B cell (primary cell): ENCODE measurements around the gene SLC2A11. TPM values are rescaled to one million over a fixed set of nuclear protein-coding genes. Genes with fewer than 3 reads are reported as not detected.
"Not testable (repeated sequence)": the region's sequence is repeated elsewhere in the genome, so short reads cannot be mapped to it uniquely, and the experiment has no call there.

Experiments
- ATAC-seq: fragments of 200-7000 bp; cut with Tn5 transposase; one replicate; pipeline ENCODE4 v1.10.0; 2021; ENCODE audit warnings: low read depth, mild to moderate bottlenecking, moderate number of reproducible peaks, moderate library complexity
- CTCF ChIA-PET: fragments of 350-600 bp; sonication (Branson Sonifier 250); formaldehyde crosslinking; loops from one replicate; lab custom pipeline; 2021; ENCODE audit warnings: antibody characterized with exemption, inconsistent platforms; lab: Charles Lee
- POLR2A ChIA-PET: fragments of 350-600 bp; sonication (Branson Sonifier 250); formaldehyde crosslinking; loops from one replicate; lab custom pipeline; 2021; ENCODE audit warnings: antibody characterized with exemption; lab: Charles Lee
- DNase-seq: peaks from one replicate; pipeline ENCODE4 v3.0.0; 2013
- H2AFZ ChIP-seq: 2 replicates; pipeline ENCODE4 v1.6.1; 2012; ENCODE audit warnings: mild to moderate bottlenecking, low read depth, low read length; ENCODE audit not compliant: insufficient read depth, poor library complexity, severe bottlenecking
- H3K27ac ChIP-seq, 2 donors: 1 replicate in 1 of 2; 2 replicates in 1 of 2; pipeline ENCODE4 v1.5.1; 2012 to 2013; ENCODE audit warnings: low read length in 2 of 2, mild to moderate bottlenecking in 2 of 2, moderate library complexity in 1 of 2
- H3K27me3 ChIP-seq, 4 experiments: fragments of 200-600 bp in 1 of 4; sonication (generic) in 1 of 4; replicated peaks in 1 of 4; 1 replicate in 2 of 4; 2 replicates in 2 of 4; pipeline versions ENCODE4 v1.6.1 to v1.7.0; 2013 to 2016; ENCODE audit warnings: low read length in 3 of 4, mild to moderate bottlenecking in 2 of 4, mixed read lengths in 1 of 4, moderate library complexity in 1 of 4; ENCODE audit not compliant: insufficient read depth in 4 of 4, control insufficient read depth in 3 of 4; ENCODE audit errors: control extremely low read depth in 1 of 4
- H3K36me3 ChIP-seq, 2 experiments: replicated peaks in 1 of 2; 1 replicate in 1 of 2; 2 replicates in 1 of 2; pipeline versions ENCODE4 v1.6.1 to v1.7.1; 2013; ENCODE audit warnings: low read length in 1 of 2; ENCODE audit not compliant: insufficient read depth in 2 of 2, control insufficient read depth in 1 of 2; ENCODE audit errors: control extremely low read depth in 1 of 2, extremely low read depth in 1 of 2
- H3K4me1 ChIP-seq, 2 donors: fragments of 200-600 bp in 1 of 2; sonication (generic) in 1 of 2; 1 replicate in 1 of 2; 2 replicates in 1 of 2; pipeline versions ENCODE4 v1.5.1 to v1.6.1; 2013 to 2017; ENCODE audit warnings: low read length in 2 of 2; ENCODE audit not compliant: control insufficient read depth in 2 of 2, insufficient read depth in 2 of 2
- H3K4me2 ChIP-seq: replicated peaks from 2 replicates; pipeline ENCODE3; 2012; ENCODE audit warnings: mild to moderate bottlenecking, low read depth, low read length; ENCODE audit not compliant: poor library complexity, severe bottlenecking
- H3K4me3 ChIP-seq, 5 experiments: fragments of 200-600 bp in 1 of 5; sonication (generic) in 1 of 5; 1 replicate in 3 of 5; 2 replicates in 2 of 5; pipeline versions ENCODE4 v1.5.1 to v1.7.0; 2011 to 2016; ENCODE audit warnings: low read length in 4 of 5, mild to moderate bottlenecking in 4 of 5, low read depth in 2 of 5, control low read depth in 1 of 5, moderate library complexity in 1 of 5; ENCODE audit not compliant: insufficient read depth in 1 of 5; ENCODE audit errors: control extremely low read depth in 1 of 5, extremely low read depth in 1 of 5
- H3K79me2 ChIP-seq: fragments of 200-600 bp; sonication (generic); one replicate; pipeline ENCODE4 v1.6.0; 2016; ENCODE audit warnings: low read length; ENCODE audit not compliant: control insufficient read depth, insufficient read depth
- H3K9ac ChIP-seq: fragments of 200-600 bp; sonication (generic); 2 replicates; pipeline ENCODE4 v1.6.1; 2017; ENCODE audit warnings: mild to moderate bottlenecking, low read length, moderate library complexity
- H3K9me3 ChIP-seq, 3 donors: one replicate each; pipeline versions ENCODE4 v1.6.1 to v1.7.1; 2013; ENCODE audit warnings: low read length in 2 of 3; ENCODE audit not compliant: control insufficient read depth in 2 of 3, insufficient read depth in 1 of 3; ENCODE audit errors: control extremely low read depth in 1 of 3
- H4K20me1 ChIP-seq: 2 replicates; pipeline ENCODE4 v1.6.0; 2012; ENCODE audit warnings: mild to moderate bottlenecking, low read length; ENCODE audit not compliant: insufficient read depth, control insufficient read depth, poor library complexity, severe bottlenecking
- H3K27ac Mint-ChIP-seq: one replicate; pipeline ENCODE4 v1.8.0; 2021; ENCODE audit warnings: mixed read lengths
- H3K27me3 Mint-ChIP-seq: one replicate; pipeline ENCODE4 v1.8.0; 2021; ENCODE audit warnings: mixed read lengths
- H3K4me1 Mint-ChIP-seq: one replicate; pipeline ENCODE4 v1.8.0; 2021; ENCODE audit warnings: mixed read lengths
- H3K4me3 Mint-ChIP-seq: one replicate; pipeline ENCODE4 v1.8.0; 2021; ENCODE audit warnings: mixed read lengths
- H3K9me3 Mint-ChIP-seq: one replicate; pipeline ENCODE4 v1.8.0; 2022; ENCODE audit warnings: mixed read lengths; ENCODE audit not compliant: insufficient read depth
- EZH2 ChIP-seq: IDR thresholded peaks from 2 replicates; pipeline ENCODE4 v1.6.1; 2012; ENCODE audit warnings: borderline replicate concordance, low read depth, mild to moderate bottlenecking, moderate library complexity, low read length; ENCODE audit not compliant: insufficient read depth, poor library complexity, severe bottlenecking
- WGBS: methylation state at CpG from one replicate; pipeline ENCODE4 v1.1.5; 2013; ENCODE audit warnings: missing lambda C conversion rate; ENCODE audit not compliant: insufficient coverage; 5-methylcytosine and 5-hydroxymethylcytosine counted together
- intact Hi-C: fragments of 100-400 bp; cut with micrococcal nuclease; formaldehyde crosslinking; loops from one replicate; pipeline ENCODE4 v1.10.0; 2022
- polyA plus RNA-seq: library from polyadenylated mRNA; depleted of rRNA; stranded (reverse); fragments of >200 nt; gene quantifications from 2 replicates; pipeline ENCODE4 v1.2.3, GENCODE V29; 2012
- total RNA-seq, 2 donors: library from RNA; stranded (reverse); fragments of 120-200 nt in 1 of 2; gene quantifications; 1 replicate in 1 of 2; 2 replicates in 1 of 2; pipeline versions ENCODE4 v1.2.3 to v1.2.4, GENCODE V29; 2013 to 2022
- TF ChIP-seq, protein P1 (sequence below): fragments of 200-600 bp; IDR thresholded peaks from one replicate; pipeline ENCODE4 v1.8.0; 2022; ENCODE audit warnings: antibody characterized with exemption, mild to moderate bottlenecking

The SLC2A11 gene
- total and polyA plus RNA-seq, 2 donors (not counting 1 experiment from before 2014, with no cell fraction given) = 38.6 to 54.3 TPM

GRCh38 chr22:23913661-23914353 is 56.1 kb downstream of the SLC2A11 start:
- under 1% methylated on average over 37 of the region's 44 CpGs for WGBS
- peak overlapping the region; percentile 98 for H3K4me3 Mint-ChIP-seq
- Histone ChIP-seq H3K9ac (peak overlapping the region; percentile 95), H3K36me3 (peaks cover 0 to 7% of the 10 kb centered on the region in 2 experiments), H2AFZ (peak overlapping the region; percentile 97), H3K79me2 (peaks cover 24% of the 10 kb centered on the region), H3K27me3 (no peaks in the 10 kb centered on the region), H3K9me3 (no peaks in the 10 kb centered on the region), H4K20me1 (no peaks in the 10 kb centered on the region), H3K27ac (peak overlapping the region; percentile 68 to 92), H3K4me1 (peaks cover 21 to 24% of the 10 kb centered on the region in 2 donors), H3K4me3 (peak overlapping the region; percentile 52 to 96 (median 68)), H3K4me2 (peak overlapping the region; percentile 97)
- H3K4me1 Mint-ChIP-seq = peaks cover 31% of the 10 kb centered on the region
- no peaks in the 10 kb centered on the region for H3K27me3 Mint-ChIP-seq
- no peak for TF ChIP-seq EZH2
- TF ChIP-seq, protein P1, sequence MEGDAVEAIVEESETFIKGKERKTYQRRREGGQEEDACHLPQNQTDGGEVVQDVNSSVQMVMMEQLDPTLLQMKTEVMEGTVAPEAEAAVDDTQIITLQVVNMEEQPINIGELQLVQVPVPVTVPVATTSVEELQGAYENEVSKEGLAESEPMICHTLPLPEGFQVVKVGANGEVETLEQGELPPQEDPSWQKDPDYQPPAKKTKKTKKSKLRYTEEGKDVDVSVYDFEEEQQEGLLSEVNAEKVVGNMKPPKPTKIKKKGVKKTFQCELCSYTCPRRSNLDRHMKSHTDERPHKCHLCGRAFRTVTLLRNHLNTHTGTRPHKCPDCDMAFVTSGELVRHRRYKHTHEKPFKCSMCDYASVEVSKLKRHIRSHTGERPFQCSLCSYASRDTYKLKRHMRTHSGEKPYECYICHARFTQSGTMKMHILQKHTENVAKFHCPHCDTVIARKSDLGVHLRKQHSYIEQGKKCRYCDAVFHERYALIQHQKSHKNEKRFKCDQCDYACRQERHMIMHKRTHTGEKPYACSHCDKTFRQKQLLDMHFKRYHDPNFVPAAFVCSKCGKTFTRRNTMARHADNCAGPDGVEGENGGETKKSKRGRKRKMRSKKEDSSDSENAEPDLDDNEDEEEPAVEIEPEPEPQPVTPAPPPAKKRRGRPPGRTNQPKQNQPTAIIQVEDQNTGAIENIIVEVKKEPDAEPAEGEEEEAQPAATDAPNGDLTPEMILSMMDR = no peak
- peak; percentile 99 for ATAC-seq
- no peaks in the 10 kb centered on the region for H3K9me3 Mint-ChIP-seq
- CTCF ChIA-PET = interaction anchor here (0.6 to 3.4 kb wide), 6 partner anchors 20 to 243 kb away, joined by 3 to 25 read pairs (median 3); partner anchors contain the start of gene MIF
- peak overlapping the region; percentile 98 for H3K27ac Mint-ChIP-seq
- intact Hi-C loops = loop anchor here (1.0 to 5.0 kb wide), 5 partner anchors 20 to 643 kb away; partner anchors contain the start of genes GUCD1, MIF, SLC2A11 and SMARCB1
- POLR2A ChIA-PET = interaction anchor here (0.5 to 2.6 kb wide), 6 partner anchors 20 to 1649 kb away, joined by 3 to 22 read pairs (median 6); partner anchors contain the start of genes MIF and SLC2A11
- DNase-seq = peak; percentile 98

DNA sequence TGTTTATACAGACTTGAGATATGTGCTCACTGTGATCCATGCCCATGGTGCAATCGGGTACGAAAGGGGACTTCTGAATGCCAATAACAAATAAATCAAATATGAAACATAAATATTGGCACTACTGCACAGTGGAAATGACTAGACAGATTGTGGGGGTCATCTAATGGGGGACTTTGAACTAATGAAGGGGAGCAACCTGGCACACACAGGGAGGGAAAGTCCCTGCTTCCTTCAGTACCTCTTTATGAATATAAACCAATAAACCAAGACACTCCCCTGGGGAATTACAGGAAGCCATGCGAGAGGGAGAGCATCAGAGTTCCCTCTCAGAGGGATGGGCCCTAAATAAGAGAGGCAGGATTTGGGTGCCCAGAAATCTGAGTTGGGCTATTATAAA is 57.6 kb downstream of the SLC2A11 start:
- no peak overlapping the region for H2AFZ ChIP-seq
- DNase-seq = peak; percentile 47
- peak overlapping the region in 1 of 2 donors; percentile 92 for H3K27ac ChIP-seq
- no peaks in the 10 kb centered on the region for H3K9me3 Mint-ChIP-seq
- intact Hi-C loops = no loop called here
- H3K9ac ChIP-seq = no peak overlapping the region
- no peaks in the 10 kb centered on the region for H3K27me3 Mint-ChIP-seq
- peak overlapping the region; percentile 20 for H3K4me2 ChIP-seq
- WGBS = no CpG with 5 or more reads among the region's 3 CpGs
- no peak for ATAC-seq
- no peaks in the 10 kb centered on the region for H3K27me3 ChIP-seq
- H3K27ac Mint-ChIP-seq = peak overlapping the region; percentile 62
- ChIA-PET CTCF (no interaction called here), POLR2A (no interaction called here)
- H3K4me1 ChIP-seq = peaks cover 21 to 24% of the 10 kb centered on the region in 2 donors
- no peaks in the 10 kb centered on the region for H4K20me1 ChIP-seq
- H3K36me3 ChIP-seq = peaks cover 0 to 7% of the 10 kb centered on the region in 2 experiments
- TF ChIP-seq, protein P1 = no peak
- TF ChIP-seq EZH2 = no peak
- H3K9me3 ChIP-seq = no peaks in the 10 kb centered on the region
- H3K4me1 Mint-ChIP-seq = peaks cover 31% of the 10 kb centered on the region
- H3K79me2 ChIP-seq = peaks cover 21% of the 10 kb centered on the region
- H3K4me3 ChIP-seq = no peak overlapping the region
- H3K4me3 Mint-ChIP-seq = no peak overlapping the region

- no CpG with 5 or more reads among the region's 1 CpG for WGBS
- ATAC-seq, H3K4me2 ChIP-seq, H3K4me1 Mint-ChIP-seq, H2AFZ ChIP-seq, H3K27ac ChIP-seq, intact Hi-C loops, H3K4me1 ChIP-seq, H3K4me3 Mint-ChIP-seq, H3K27me3 ChIP-seq, H3K9ac ChIP-seq, H3K27me3 Mint-ChIP-seq, H3K9me3 ChIP-seq, H3K4me3 ChIP-seq, H3K9me3 Mint-ChIP-seq, H3K27ac Mint-ChIP-seq, H4K20me1 ChIP-seq: not testable (repeated sequence)
- peaks cover 0 to 36% of the 10 kb centered on the region in 2 experiments for H3K36me3 ChIP-seq
- DNase-seq = peak; percentile 2
- peaks cover 19% of the 10 kb centered on the region for H3K79me2 ChIP-seq
- POLR2A ChIA-PET = interaction anchor here (0.7 kb wide), 1 partner anchor 9 kb away, joined by 4 read pairs; no protein-coding TSS in a partner anchor
- CTCF ChIA-PET = interaction anchor here (1.8 kb wide), 1 partner anchor 26 kb away, joined by 5 read pairs; the partner anchor contains the start of gene MIF
Observed at GRCh38 chr22:23920267-23920611, 62.6 kb downstream of the SLC2A11 start.
